Measurements from ENCODE around the gene USP32. TPM values are rescaled to one million over a fixed set of nuclear protein-coding genes. Genes with fewer than 3 reads are reported as not detected.

Gene USP32
- total RNA-seq, 1 donor from 2014 or later, result 37.4 TPM

DNA sequence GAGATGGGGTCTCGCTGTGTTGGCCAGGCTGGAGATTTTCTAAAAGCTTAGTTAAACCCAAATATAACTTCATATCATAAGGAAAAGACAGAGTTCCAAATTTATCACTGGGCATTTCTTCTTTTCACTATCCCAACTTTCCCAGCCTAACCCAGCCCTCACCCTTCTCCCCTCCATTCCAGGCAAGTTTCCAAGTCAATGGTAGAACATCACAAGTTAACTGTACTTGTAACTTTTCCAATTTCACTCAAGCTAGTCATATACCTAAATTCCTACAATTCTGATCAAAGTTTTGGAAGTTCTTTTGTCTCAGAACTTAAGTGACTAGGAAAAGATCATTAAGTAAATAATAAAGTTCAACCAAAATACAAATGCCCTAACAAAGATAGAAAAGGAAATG lies 61.2 kb downstream of the USP32 start:
- Mint-ChIP-seq H3K27me3 (ENCODE audit: unreplicated experiment) (peaks cover 3% of the 10 kb centered on the region), H3K36me3 (ENCODE audit: low read depth, unreplicated experiment) (peaks cover 13% of the 10 kb centered on the region)
- DNase-seq (ENCODE audit: low spot score), result no peak

DNA sequence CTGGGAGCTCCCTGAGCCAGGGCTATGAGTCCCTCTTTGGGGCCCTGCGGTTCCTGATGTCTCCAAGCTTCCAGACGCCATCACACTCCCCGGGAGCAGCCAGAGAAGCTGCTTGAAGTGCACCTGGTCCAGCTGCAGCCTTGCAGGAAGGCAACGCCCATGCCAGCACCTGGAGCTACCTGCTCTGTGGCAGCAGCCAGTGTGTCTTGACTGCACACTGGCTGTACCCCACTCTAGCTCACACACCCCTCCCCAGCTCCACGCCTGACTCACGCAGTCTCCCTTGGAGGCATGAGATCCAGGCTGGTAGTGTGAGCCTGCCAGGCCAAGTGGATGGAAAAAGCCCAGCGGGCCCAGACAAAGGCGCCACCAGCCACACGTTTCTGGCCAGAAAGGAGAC lies 63.3 kb downstream of the USP32 start:
- Mint-ChIP-seq H3K36me3 (ENCODE audit: low read depth, unreplicated experiment) (peaks cover 13% of the 10 kb centered on the region), H3K4me3 (ENCODE audit: unreplicated experiment) (no peak overlapping the region), H3K4me1 (ENCODE audit: unreplicated experiment) (peaks cover 7% of the 10 kb centered on the region), H3K9me3 (ENCODE audit: unreplicated experiment) (no peaks in the 10 kb centered on the region), H3K27ac (ENCODE audit: unreplicated experiment) (no peak overlapping the region), H3K27me3 (ENCODE audit: unreplicated experiment) (peaks cover 3% of the 10 kb centered on the region)
- TF ChIP-seq, protein P1, sequence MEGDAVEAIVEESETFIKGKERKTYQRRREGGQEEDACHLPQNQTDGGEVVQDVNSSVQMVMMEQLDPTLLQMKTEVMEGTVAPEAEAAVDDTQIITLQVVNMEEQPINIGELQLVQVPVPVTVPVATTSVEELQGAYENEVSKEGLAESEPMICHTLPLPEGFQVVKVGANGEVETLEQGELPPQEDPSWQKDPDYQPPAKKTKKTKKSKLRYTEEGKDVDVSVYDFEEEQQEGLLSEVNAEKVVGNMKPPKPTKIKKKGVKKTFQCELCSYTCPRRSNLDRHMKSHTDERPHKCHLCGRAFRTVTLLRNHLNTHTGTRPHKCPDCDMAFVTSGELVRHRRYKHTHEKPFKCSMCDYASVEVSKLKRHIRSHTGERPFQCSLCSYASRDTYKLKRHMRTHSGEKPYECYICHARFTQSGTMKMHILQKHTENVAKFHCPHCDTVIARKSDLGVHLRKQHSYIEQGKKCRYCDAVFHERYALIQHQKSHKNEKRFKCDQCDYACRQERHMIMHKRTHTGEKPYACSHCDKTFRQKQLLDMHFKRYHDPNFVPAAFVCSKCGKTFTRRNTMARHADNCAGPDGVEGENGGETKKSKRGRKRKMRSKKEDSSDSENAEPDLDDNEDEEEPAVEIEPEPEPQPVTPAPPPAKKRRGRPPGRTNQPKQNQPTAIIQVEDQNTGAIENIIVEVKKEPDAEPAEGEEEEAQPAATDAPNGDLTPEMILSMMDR (IDR thresholded peaks at IDR 0.05; ENCODE audit: unreplicated experiment), result no peak
- DNase-seq (ENCODE audit: low spot score), result no peak

More for the DNA sequence above, 61.2 kb downstream of the USP32 start:
- TF ChIP-seq, protein P1 (IDR thresholded peaks at IDR 0.05; ENCODE audit: unreplicated experiment), result no peak
- peaks cover 7% of the 10 kb centered on the region for H3K4me1 Mint-ChIP-seq (ENCODE audit: unreplicated experiment)
- no peak overlapping the region for H3K27ac Mint-ChIP-seq (ENCODE audit: unreplicated experiment)
- H3K9me3 Mint-ChIP-seq (ENCODE audit: unreplicated experiment), result no peaks in the 10 kb centered on the region
- H3K4me3 Mint-ChIP-seq (ENCODE audit: unreplicated experiment), result no peak overlapping the region

DNA sequence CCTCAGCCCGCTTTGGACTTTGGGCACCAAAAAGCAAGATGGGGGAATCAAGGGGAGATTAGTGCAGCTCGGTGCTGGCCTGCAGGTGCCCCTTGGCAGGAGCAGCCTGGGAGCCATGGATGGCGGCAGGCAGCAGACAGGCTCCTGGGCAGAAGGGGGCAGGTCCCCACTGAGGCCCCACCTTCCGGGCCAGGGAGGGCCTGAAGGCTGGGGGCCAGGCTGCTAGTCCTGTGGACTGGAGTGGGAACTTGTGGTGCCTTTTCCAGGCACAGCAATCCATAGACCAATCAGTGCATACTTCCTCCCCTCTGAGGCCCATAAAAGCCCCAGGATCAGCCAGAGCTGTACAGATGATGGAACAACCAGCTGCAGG lies 64.0 kb downstream of the USP32 start:
- TF ChIP-seq, protein P1 (IDR thresholded peaks at IDR 0.05; ENCODE audit: unreplicated experiment), result no peak
- H3K36me3 Mint-ChIP-seq (ENCODE audit: low read depth, unreplicated experiment), result peaks cover 13% of the 10 kb centered on the region
- DNase-seq (ENCODE audit: low spot score), result no peak
- H3K4me3 Mint-ChIP-seq (ENCODE audit: unreplicated experiment), result no peak overlapping the region
- H3K4me1 Mint-ChIP-seq (ENCODE audit: unreplicated experiment), result peaks cover 7% of the 10 kb centered on the region
- peaks cover 3% of the 10 kb centered on the region for H3K27me3 Mint-ChIP-seq (ENCODE audit: unreplicated experiment)
- no peak overlapping the region for H3K27ac Mint-ChIP-seq (ENCODE audit: unreplicated experiment)
- H3K9me3 Mint-ChIP-seq (ENCODE audit: unreplicated experiment), result no peaks in the 10 kb centered on the region

DNA sequence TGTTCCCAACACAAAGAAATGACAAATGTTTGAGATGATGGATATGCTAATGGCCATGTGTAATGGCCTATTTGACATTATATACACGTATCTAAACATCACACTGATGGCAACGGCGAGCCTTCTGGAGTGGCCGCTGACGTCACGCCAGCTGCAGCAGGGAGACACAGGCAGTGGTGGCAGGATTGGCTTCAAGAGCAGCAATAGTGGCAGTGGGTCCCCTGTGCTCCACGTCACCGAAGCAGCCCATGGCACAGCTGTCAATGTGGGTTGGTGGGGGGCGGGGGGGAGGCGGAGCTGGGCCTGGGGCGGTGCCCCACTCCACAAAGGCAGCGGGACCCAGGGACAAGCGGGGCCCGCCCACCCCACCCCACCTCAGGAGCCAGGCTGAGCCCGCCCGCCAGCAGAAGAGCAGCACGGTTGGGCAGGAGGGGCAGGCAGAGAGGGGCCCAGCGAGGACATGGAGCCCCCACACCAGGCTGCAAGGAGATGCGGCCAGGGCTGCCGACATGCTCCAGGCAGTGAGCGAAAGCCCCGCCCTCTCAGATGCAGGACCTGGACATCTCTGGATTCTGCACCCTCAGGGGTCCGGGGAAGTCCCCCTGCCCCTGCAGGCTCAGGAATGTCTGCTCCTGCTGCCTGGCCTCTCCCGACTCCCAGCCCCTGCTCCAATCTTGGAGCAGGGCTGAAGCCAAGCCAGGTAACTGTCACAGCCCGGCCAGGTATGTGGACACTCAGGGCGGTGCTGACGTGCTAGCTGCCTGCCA lies 64.6 kb downstream of the USP32 start:
- Mint-ChIP-seq H3K27ac (ENCODE audit: unreplicated experiment) (no peak overlapping the region), H3K4me1 (ENCODE audit: unreplicated experiment) (peaks cover 4% of the 10 kb centered on the region), H3K36me3 (ENCODE audit: low read depth, unreplicated experiment) (peaks cover 13% of the 10 kb centered on the region), H3K9me3 (ENCODE audit: unreplicated experiment) (no peaks in the 10 kb centered on the region), H3K27me3 (ENCODE audit: unreplicated experiment) (peaks cover 3% of the 10 kb centered on the region), H3K4me3 (ENCODE audit: unreplicated experiment) (peak overlapping the region; percentile 77)
- TF ChIP-seq, protein P1 (IDR thresholded peaks at IDR 0.05; ENCODE audit: unreplicated experiment), result no peak
- DNase-seq (ENCODE audit: low spot score), result no peak

DNA sequence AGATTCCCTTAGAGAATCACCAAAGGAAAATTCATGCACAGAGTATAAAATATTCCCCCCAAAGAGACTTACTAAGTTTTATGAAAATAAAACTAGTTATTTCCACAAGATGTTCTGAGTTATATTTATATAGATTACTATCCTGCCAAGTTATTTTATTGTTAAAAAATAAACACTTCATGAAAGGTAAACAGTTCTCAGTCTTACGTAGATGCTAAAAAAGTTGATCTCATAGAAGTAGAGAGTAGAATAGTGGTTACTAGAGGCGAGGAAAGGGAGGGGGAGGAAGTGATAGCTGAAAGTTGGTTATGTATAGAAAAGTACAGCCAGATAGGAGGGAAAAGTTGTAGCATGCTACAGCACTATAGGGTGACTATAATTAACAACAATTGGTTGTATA lies 65.2 kb downstream of the USP32 start:
- H3K27ac Mint-ChIP-seq (ENCODE audit: unreplicated experiment), result peak overlapping the region; percentile 59
- TF ChIP-seq, protein P1 (IDR thresholded peaks at IDR 0.05; ENCODE audit: unreplicated experiment), result no peak
- H3K27me3 Mint-ChIP-seq (ENCODE audit: unreplicated experiment), result peaks cover 3% of the 10 kb centered on the region

More for the DNA sequence above, 65.2 kb downstream of the USP32 start:
- Mint-ChIP-seq H3K9me3 (ENCODE audit: unreplicated experiment) (no peaks in the 10 kb centered on the region), H3K4me3 (ENCODE audit: unreplicated experiment) (no peak overlapping the region), H3K4me1 (ENCODE audit: unreplicated experiment) (peaks cover 4% of the 10 kb centered on the region), H3K36me3 (ENCODE audit: low read depth, unreplicated experiment) (peaks cover 13% of the 10 kb centered on the region)
- DNase-seq (ENCODE audit: low spot score), result no peak
